PC-3 (cell line): ENCODE data around the gene KRTAP10-5. TPM values are rescaled to one million over a fixed set of nuclear protein-coding genes. Genes with fewer than 3 reads are reported as not detected.

Experiments used
- ATAC-seq: fragments of 200-7000 bp; cut with Tn5 transposase; 2 replicates; pipeline ENCODE4 v1.9.1; 2020; ENCODE audit warnings: mild to moderate bottlenecking, moderate library complexity
- BruUV-seq: library from RNA; stranded (reverse); fragments of 400-500 nt; replicated peaks from 2 replicates; lab custom pipeline; 2021; lab: Mats Ljungman, UMichigan
- CTCF ChIA-PET: fragments of 300-600 bp; sonication (Branson Sonifier 250); formaldehyde crosslinking; loops from one replicate; lab custom pipeline; 2022; ENCODE audit warnings: antibody characterized with exemption; lab: Charles Lee
- POLR2A ChIA-PET: fragments of 300-600 bp; sonication (Branson Sonifier 250); formaldehyde crosslinking; loops from one replicate; lab custom pipeline; 2022; ENCODE audit warnings: antibody characterized with exemption; ENCODE audit not compliant: unreplicated experiment; lab: Charles Lee
- DNase-seq: peaks from one replicate; pipeline ENCODE4 v3.0.0-alpha.2; 2015
- H2AFZ ChIP-seq: fragments of 300-600 bp; sonication (generic); 2 replicates; pipeline ENCODE4 v1.6.0; 2016; ENCODE audit warnings: antibody characterized with exemption, low read length
- H3F3A ChIP-seq: fragments of 300-600 bp; sonication (generic); one replicate; pipeline ENCODE4 v1.6.0; 2017; ENCODE audit warnings: antibody characterized with exemption, low read length, control low read depth, mild to moderate bottlenecking; ENCODE audit not compliant: unreplicated experiment
- H3K27ac ChIP-seq: fragments of 300-600 bp; sonication (generic); 2 replicates; pipeline ENCODE4 v1.5.1; 2016; ENCODE audit warnings: mild to moderate bottlenecking, low read length
- H3K27me3 ChIP-seq: fragments of 300-600 bp; sonication (generic); 2 replicates; pipeline ENCODE4 v1.6.1; 2016; ENCODE audit warnings: low read length, mixed read lengths
- H3K36me3 ChIP-seq: fragments of 300-600 bp; sonication (generic); 2 replicates; pipeline ENCODE4 v1.6.1; 2016; ENCODE audit warnings: low read depth, mixed run types, low read length, mixed read lengths
- H3K4me1 ChIP-seq: fragments of 300-600 bp; sonication (generic); 2 replicates; pipeline ENCODE4 v1.5.1; 2016; ENCODE audit warnings: low read length; ENCODE audit not compliant: insufficient read depth
- H3K4me2 ChIP-seq: fragments of 300-600 bp; sonication (generic); 2 replicates; pipeline ENCODE4 v1.6.0; 2016; ENCODE audit warnings: low read length
- H3K4me3 ChIP-seq: fragments of 300-600 bp; sonication (generic); 2 replicates; pipeline ENCODE4 v1.5.1; 2016; ENCODE audit warnings: mild to moderate bottlenecking, low read length, mixed read lengths
- H3K79me2 ChIP-seq: fragments of 300-600 bp; sonication (generic); 2 replicates; pipeline ENCODE4 v1.6.1; 2017; ENCODE audit warnings: low read length, mixed read lengths
- H3K9ac ChIP-seq: fragments of 300-600 bp; sonication (generic); 2 replicates; pipeline ENCODE4 v1.6.0; 2016; ENCODE audit warnings: mild to moderate bottlenecking, low read length
- H3K9me2 ChIP-seq: fragments of 300-600 bp; sonication (generic); replicated peaks from 2 replicates; pipeline ENCODE4 v1.6.1; 2016; ENCODE audit warnings: mixed run types, low read length, mixed read lengths
- H3K9me3 ChIP-seq: fragments of 300-600 bp; sonication (generic); 2 replicates; pipeline ENCODE4 v1.6.1; 2016; ENCODE audit warnings: low read length, mixed read lengths
- H4K20me1 ChIP-seq: fragments of 300-600 bp; sonication (generic); 2 replicates; pipeline ENCODE4 v1.6.1; 2016; ENCODE audit warnings: low read length, mixed read lengths
- CTCF ChIP-seq: fragments of 300-600 bp; sonication (generic); conservative IDR thresholded peaks from 2 replicates; pipeline ENCODE4 v1.5.1; 2017; ENCODE audit warnings: antibody characterized with exemption, low read depth, mild to moderate bottlenecking, low read length
- EZH2 ChIP-seq: fragments of 300-600 bp; sonication (generic); IDR thresholded peaks from one replicate; pipeline ENCODE4 v1.6.1; 2017; ENCODE audit warnings: antibody characterized with exemption, mild to moderate bottlenecking, low read length; ENCODE audit not compliant: unreplicated experiment
- EZH2phosphoT487 ChIP-seq: fragments of 300-600 bp; sonication (generic); IDR thresholded peaks from 2 replicates; pipeline ENCODE4 v1.6.1; 2018; ENCODE audit warnings: mild to moderate bottlenecking, antibody characterized with exemption, low read length, borderline replicate concordance
- intact Hi-C: fragments of 100-400 bp; cut with micrococcal nuclease; formaldehyde crosslinking; loops from 2 replicates; pipeline ENCODE4 v1.9.0; 2023
- total RNA-seq: library from RNA; depleted of rRNA; stranded (reverse); fragments of >200 nt; gene quantifications from 2 replicates; pipeline ENCODE4 v1.2.3, GENCODE V29; 2014

Gene KRTAP10-5
- total RNA-seq, 1 experiment from 2014 or later, result not detected

- CTCF ChIA-PET, result interaction anchor here (0.5 kb wide), 1 partner anchor 10 kb away, joined by 3 read pairs; no protein-coding TSS in a partner anchor
- ATAC-seq, result peak; percentile 40
- no peaks in the 10 kb centered on the region for H3K9me2 ChIP-seq
- BruUV-seq, result no TSS peak
- intact Hi-C loops, result no loop called here
- H3K4me1 ChIP-seq, result peaks cover 10% of the 10 kb centered on the region; the same call in 1 of the 2 replicates
- H3K9me3 ChIP-seq, result 0 out of 2 replicates have a peak, but pooled peaks cover 5% of the 10 kb centered on the region
- H3K27ac ChIP-seq, result no peak overlapping the region
- no peak overlapping the region for H3K4me3 ChIP-seq
- POLR2A ChIA-PET, result interaction anchor here (0.6 kb wide), 1 partner anchor 218 kb away, joined by 22 read pairs; the partner anchor contains the start of gene UBE2G2
- no peak overlapping the region for H2AFZ ChIP-seq
- no peaks in the 10 kb centered on the region for H4K20me1 ChIP-seq
- H3F3A ChIP-seq, result no peaks in the 10 kb centered on the region
- H3K27me3 ChIP-seq, result no peaks in the 10 kb centered on the region
- peak overlapping the region; percentile 42; the same call in 1 of the 2 replicates for H3K4me2 ChIP-seq
- peak; percentile 64 for DNase-seq
- no peak for TF ChIP-seq EZH2
- no peak for TF ChIP-seq CTCF
- TF ChIP-seq EZH2phosphoT487, result no peak
- H3K36me3 ChIP-seq, result no peaks in the 10 kb centered on the region
- no peak overlapping the region for H3K9ac ChIP-seq
- H3K79me2 ChIP-seq, result no peaks in the 10 kb centered on the region
Observed at GRCh38 chr21:44583800-44584147, 3.4 kb upstream of the KRTAP10-5 start.

GRCh38 chr21:44583089-44583799, 2.8 kb upstream of the KRTAP10-5 start:
- no peaks in the 10 kb centered on the region for H3K27me3 ChIP-seq
- H3K4me2 ChIP-seq, result peak overlapping the region; percentile 42; the same call in 1 of the 2 replicates
- ChIA-PET POLR2A (no interaction called here), CTCF (no interaction called here)
- H3K9me2 ChIP-seq, result no peaks in the 10 kb centered on the region
- H2AFZ ChIP-seq, result 0 out of 2 replicates have a peak overlapping the region, but pooled peaks have one; percentile 17
- H3K9ac ChIP-seq, result no peak overlapping the region
- ATAC-seq, result no peak
- H3K4me1 ChIP-seq, result peaks cover 10% of the 10 kb centered on the region; the same call in 1 of the 2 replicates
- H3K36me3 ChIP-seq, result no peaks in the 10 kb centered on the region
- H3K9me3 ChIP-seq, result 0 out of 2 replicates have a peak, but pooled peaks cover 5% of the 10 kb centered on the region
- no peak overlapping the region for H3K4me3 ChIP-seq
- H3F3A ChIP-seq, result no peaks in the 10 kb centered on the region
- BruUV-seq, result no TSS peak
- no peaks in the 10 kb centered on the region for H3K79me2 ChIP-seq
- intact Hi-C loops, result no loop called here
- no peak for TF ChIP-seq EZH2
- no peak for TF ChIP-seq CTCF
- no peak for TF ChIP-seq EZH2phosphoT487
- no peak overlapping the region for H3K27ac ChIP-seq
- no peaks in the 10 kb centered on the region for H4K20me1 ChIP-seq
- peak; percentile 12 for DNase-seq

GRCh38 chr21:44582055-44582454, 1.7 kb upstream of the KRTAP10-5 start:
- ATAC-seq, result no peak
- H3F3A ChIP-seq, result no peaks in the 10 kb centered on the region
- H3K4me3 ChIP-seq, result no peak overlapping the region
- TF ChIP-seq EZH2, result no peak
- no peak for TF ChIP-seq CTCF
- no peak for TF ChIP-seq EZH2phosphoT487
- BruUV-seq, result no TSS peak
- intact Hi-C loops, result no loop called here
- peaks cover 10% of the 10 kb centered on the region; the same call in 1 of the 2 replicates for H3K4me1 ChIP-seq
- CTCF ChIA-PET, result no interaction called here
- no peak for DNase-seq
- no peak overlapping the region for H3K4me2 ChIP-seq
- no peak overlapping the region for H3K27ac ChIP-seq
- H3K9me3 ChIP-seq, result 0 out of 2 replicates have a peak, but pooled peaks cover 5% of the 10 kb centered on the region
- POLR2A ChIA-PET, result no interaction called here
- no peaks in the 10 kb centered on the region for H3K27me3 ChIP-seq
- no peak overlapping the region for H3K9ac ChIP-seq
- no peaks in the 10 kb centered on the region for H3K9me2 ChIP-seq
- H3K36me3 ChIP-seq, result no peaks in the 10 kb centered on the region
- no peaks in the 10 kb centered on the region for H4K20me1 ChIP-seq
- no peak overlapping the region for H2AFZ ChIP-seq
- H3K79me2 ChIP-seq, result no peaks in the 10 kb centered on the region
